T-cell (primary cell): Measurements from ENCODE around the gene FBXO48. TPM values are rescaled to one million over a fixed set of nuclear protein-coding genes. Genes with fewer than 3 reads are reported as not detected.

Experiments
- ATAC-seq, 4 experiments: fragments of 200-7000 bp in 3 of 4; fragments of 150-1000 bp in 1 of 4; cut with Tn5 transposase; replicated peaks in 1 of 4; 1 replicate in 3 of 4; 2 replicates in 1 of 4; pipeline ENCODE4 v1.10.0; 2021; ENCODE audit warnings: moderate library complexity in 3 of 4, mild to moderate bottlenecking in 2 of 4, moderate number of reproducible peaks in 1 of 4
- CTCF ChIA-PET, 2 donors: fragments of 300-600 bp; sonication (Branson Sonifier 250); formaldehyde crosslinking; loops; one replicate each; lab custom pipeline; 2022; ENCODE audit warnings: antibody characterized with exemption in 2 of 2; lab: Charles Lee
- POLR2A ChIA-PET, 2 donors: fragments of 300-600 bp; sonication (Branson Sonifier 250); formaldehyde crosslinking; loops; one replicate each; lab custom pipeline; 2022; ENCODE audit warnings: antibody characterized with exemption in 2 of 2; lab: Charles Lee
- DNase-seq, 35 experiments: peaks; one replicate each; pipeline versions ENCODE4 v3.0.0 to v3.0.0-alpha.2; 2013 to 2023
- H3K27ac ChIP-seq: one replicate; pipeline ENCODE4 v1.5.1; 2013; ENCODE audit warnings: low read length
- H3K27me3 ChIP-seq, 2 experiments: replicated peaks in 1 of 2; 1 replicate in 1 of 2; 2 replicates in 1 of 2; pipeline versions ENCODE4 v1.6.1 to v1.7.0; 2013; ENCODE audit warnings: low read length in 1 of 2, mixed read lengths in 1 of 2; ENCODE audit not compliant: control insufficient read depth in 2 of 2, insufficient read depth in 2 of 2; ENCODE audit errors: extremely low read depth in 1 of 2
- H3K36me3 ChIP-seq, 2 donors: 1 replicate in 1 of 2; 2 replicates in 1 of 2; pipeline versions ENCODE4 v1.6.1 to v1.7.0; 2013; ENCODE audit warnings: low read length in 1 of 2; ENCODE audit not compliant: control insufficient read depth in 2 of 2, insufficient read depth in 1 of 2; ENCODE audit errors: extremely low read depth in 1 of 2
- H3K4me1 ChIP-seq, 2 experiments: 1 replicate in 1 of 2; 2 replicates in 1 of 2; pipeline versions ENCODE4 v1.6.1 to v1.7.0; 2013; ENCODE audit warnings: low read length in 2 of 2, mixed read lengths in 1 of 2; ENCODE audit not compliant: insufficient read depth in 2 of 2, control insufficient read depth in 1 of 2; ENCODE audit errors: extremely low read depth in 1 of 2
- H3K4me3 ChIP-seq, 2 donors: 1 replicate in 1 of 2; 2 replicates in 1 of 2; pipeline versions ENCODE4 v1.5.1 to v1.7.0; 2013; ENCODE audit warnings: mild to moderate bottlenecking in 2 of 2, low read length in 1 of 2, moderate library complexity in 1 of 2; ENCODE audit not compliant: control insufficient read depth in 1 of 2; ENCODE audit errors: extremely low read depth in 1 of 2
- H3K9me3 ChIP-seq: 2 replicates; pipeline ENCODE4 v1.7.0; 2013
- H3K27ac Mint-ChIP-seq, 2 donors: one replicate each; pipeline ENCODE4 v1.8.0; 2020 to 2021; ENCODE audit warnings: mild to moderate bottlenecking in 2 of 2, mixed read lengths in 2 of 2
- H3K27me3 Mint-ChIP-seq, 2 donors: one replicate each; pipeline ENCODE4 v1.8.0; 2021 to 2022; ENCODE audit warnings: mixed read lengths in 2 of 2
- H3K36me3 Mint-ChIP-seq: one replicate; pipeline ENCODE4 v1.8.0; 2021; ENCODE audit warnings: mixed read lengths
- H3K4me1 Mint-ChIP-seq, 3 donors: one replicate each; pipeline ENCODE4 v1.8.0; 2020 to 2022; ENCODE audit warnings: mixed read lengths in 3 of 3, mild to moderate bottlenecking in 1 of 3
- H3K4me3 Mint-ChIP-seq, 3 donors: one replicate each; pipeline ENCODE4 v1.8.0; 2020 to 2022; ENCODE audit warnings: mild to moderate bottlenecking in 3 of 3, mixed read lengths in 3 of 3, moderate library complexity in 3 of 3
- H3K9me3 Mint-ChIP-seq, 3 donors: one replicate each; pipeline ENCODE4 v1.8.0; 2020 to 2022; ENCODE audit warnings: mixed read lengths in 3 of 3
- WGBS: methylation state at CpG from one replicate; pipeline ENCODE4 v1.1.5; 2013; ENCODE audit warnings: missing lambda C conversion rate; ENCODE audit not compliant: insufficient coverage; 5-methylcytosine and 5-hydroxymethylcytosine counted together
- total RNA-seq, 35 experiments: library from RNA in 6 of 35; stranded (reverse) in 6 of 35; fragments of 120-200 nt in 1 of 35; gene quantifications; one replicate each; pipeline versions ENCODE4 v1.2.1 to v1.2.4 and lab custom pipeline; 2013 to 2026

The FBXO48 gene
- total RNA-seq, 5 donors from 2014 or later (not counting 1 experiment from before 2014, with no cell fraction given), result 1.8 to 4.5 (median 4.5) TPM

DNA sequence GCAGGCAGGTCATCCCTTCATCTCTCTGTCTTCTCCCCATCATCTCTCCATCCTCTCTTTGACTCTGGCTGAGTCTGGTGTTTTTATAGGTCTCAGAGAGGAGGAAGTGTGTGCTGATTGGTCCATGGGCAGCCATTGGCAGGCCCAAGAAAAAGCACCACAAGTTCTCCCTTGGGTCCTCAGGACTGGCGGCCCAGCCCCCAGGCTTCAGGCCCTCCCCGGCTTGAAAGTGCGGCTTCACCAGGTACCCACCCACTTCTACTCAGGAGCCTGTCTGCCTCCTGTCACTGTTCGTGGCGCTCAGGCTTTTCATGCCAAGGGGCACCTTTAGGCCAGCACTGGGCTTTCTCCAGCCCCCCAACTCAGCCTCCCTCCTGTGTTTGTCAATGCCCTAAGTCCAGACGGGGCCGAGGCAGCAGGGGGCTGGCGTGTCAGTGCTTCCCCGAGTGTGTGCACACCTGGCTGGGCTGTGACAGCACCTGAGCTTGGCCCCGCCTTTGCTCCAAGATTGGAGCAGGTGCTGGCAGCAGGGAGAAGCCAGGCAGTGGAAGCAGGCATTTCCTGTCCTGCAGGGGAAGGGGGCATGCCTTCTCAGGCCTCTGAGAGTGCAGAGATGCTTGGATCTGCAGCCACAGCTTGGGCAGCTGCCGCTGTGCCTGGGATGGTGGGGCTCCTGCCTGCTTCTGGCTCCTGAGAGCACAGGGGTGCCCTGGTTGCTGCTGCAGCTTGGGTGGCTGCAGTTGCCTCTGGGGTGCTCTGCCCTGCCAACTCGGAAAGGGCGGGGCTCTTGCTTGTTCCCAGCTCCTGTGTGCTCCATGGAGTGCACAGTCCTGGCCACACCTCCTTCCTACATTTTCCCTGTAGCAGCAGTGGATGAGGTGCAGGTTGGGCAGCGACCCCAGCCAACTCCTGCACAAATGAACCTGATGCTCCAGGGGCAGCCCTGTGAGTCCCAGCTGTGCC is 34.1 kb downstream of the FBXO48 start:
- H3K27me3 Mint-ChIP-seq, result no peaks in the 10 kb centered on the region
- Histone ChIP-seq H3K9me3 (no peaks in the 10 kb centered on the region), H3K36me3 (no peaks in the 10 kb centered on the region), H3K27me3 (no peaks in the 10 kb centered on the region), H3K4me1 (peaks cover 0 to 11% of the 10 kb centered on the region in 2 experiments), H3K27ac (no peak overlapping the region), H3K4me3 (no peak overlapping the region)
- ChIA-PET CTCF (interaction anchor here in 1 of 2 donors (0.6 kb wide), 1 partner anchor 1164 kb away, joined by 5 read pairs; no protein-coding TSS in a partner anchor), POLR2A (no interaction called here)
- no peaks in the 10 kb centered on the region for H3K9me3 Mint-ChIP-seq
- 84% methylated on average over 10 of the region's 14 CpGs for WGBS
- ATAC-seq, result no peak
- H3K4me3 Mint-ChIP-seq, result no peak overlapping the region
- H3K4me1 Mint-ChIP-seq, result peaks cover 0 to 11% (median 3%) of the 10 kb centered on the region in 3 donors
- H3K36me3 Mint-ChIP-seq, result no peaks in the 10 kb centered on the region
- DNase-seq, result no peak
- H3K27ac Mint-ChIP-seq, result no peak overlapping the region

GRCh38 chr2:68431316-68431972 is 35.6 kb downstream of the FBXO48 start:
- Mint-ChIP-seq H3K27ac (no peak overlapping the region), H3K27me3 (no peaks in the 10 kb centered on the region), H3K4me1 (peaks cover 0 to 24% (median 16%) of the 10 kb centered on the region in 3 donors), H3K9me3 (no peaks in the 10 kb centered on the region), H3K36me3 (no peaks in the 10 kb centered on the region), H3K4me3 (no peak overlapping the region)
- Histone ChIP-seq H3K9me3 (no peaks in the 10 kb centered on the region), H3K27me3 (no peaks in the 10 kb centered on the region), H3K4me3 (no peak overlapping the region), H3K4me1 (peaks cover 0 to 18% of the 10 kb centered on the region in 2 experiments), H3K27ac (no peak overlapping the region), H3K36me3 (no peaks in the 10 kb centered on the region)
- DNase-seq (no peak), ATAC-seq (no peak)
- CTCF ChIA-PET, result no interaction called here
- POLR2A ChIA-PET, result no interaction called here
- 83% methylated on average over 7 of the region's 8 CpGs for WGBS

GRCh38 chr2:68429311-68429826 is 37.7 kb downstream of the FBXO48 start:
- no peaks in the 10 kb centered on the region for H3K9me3 Mint-ChIP-seq
- no CpG with 5 or more reads among the region's 7 CpGs for WGBS
- no peak overlapping the region for H3K4me3 ChIP-seq
- no peaks in the 10 kb centered on the region for H3K27me3 Mint-ChIP-seq
- ChIA-PET POLR2A (no interaction called here), CTCF (interaction anchor here in 1 of 2 donors (1.2 to 3.2 kb wide), 3 partner anchors 11 to 307 kb away, joined by 3 to 15 read pairs (median 5); no protein-coding TSS in a partner anchor)
- H3K4me3 Mint-ChIP-seq, result no peak overlapping the region
- peaks cover 0 to 25% (median 18%) of the 10 kb centered on the region in 3 donors for H3K4me1 Mint-ChIP-seq
- no peak for ATAC-seq
- no peak overlapping the region for H3K27ac ChIP-seq
- no peaks in the 10 kb centered on the region for H3K36me3 Mint-ChIP-seq
- H3K27ac Mint-ChIP-seq, result no peak overlapping the region
- peaks cover 0 to 37% of the 10 kb centered on the region in 2 experiments for H3K4me1 ChIP-seq
- H3K36me3 ChIP-seq, result no peaks in the 10 kb centered on the region
- H3K27me3 ChIP-seq, result no peaks in the 10 kb centered on the region
- no peak for DNase-seq
- no peaks in the 10 kb centered on the region for H3K9me3 ChIP-seq

DNA sequence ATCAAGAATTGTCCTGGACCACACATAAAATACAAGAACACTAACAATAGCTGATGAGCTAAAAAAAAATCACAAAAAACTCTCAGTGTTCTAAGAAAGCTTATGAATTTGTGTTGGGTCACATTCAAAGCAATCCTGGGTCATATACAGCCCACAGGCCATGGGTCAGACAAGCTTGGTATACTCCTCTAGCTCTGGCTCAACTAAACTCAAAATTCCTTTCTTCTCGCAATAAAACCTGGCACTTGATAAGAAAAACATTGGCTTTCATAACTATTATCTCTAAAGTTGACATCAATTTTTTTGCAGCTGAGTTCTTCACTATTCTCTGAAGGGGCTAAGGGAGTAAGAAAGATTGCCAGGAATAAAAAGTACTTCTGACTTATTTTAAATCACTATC is 38.3 kb downstream of the FBXO48 start:
- H3K4me1 ChIP-seq, result peaks cover 0 to 37% of the 10 kb centered on the region in 2 experiments
- no peak overlapping the region for H3K27ac ChIP-seq
- Mint-ChIP-seq H3K4me3 (no peak overlapping the region), H3K27me3 (no peaks in the 10 kb centered on the region), H3K4me1 (peaks cover 0 to 25% (median 18%) of the 10 kb centered on the region in 3 donors), H3K36me3 (no peaks in the 10 kb centered on the region), H3K27ac (peak overlapping the region in 1 of 2 donors; percentile 95), H3K9me3 (no peaks in the 10 kb centered on the region)
- no peaks in the 10 kb centered on the region for H3K36me3 ChIP-seq
- POLR2A ChIA-PET, result no interaction called here
- no peaks in the 10 kb centered on the region for H3K27me3 ChIP-seq
- no peaks in the 10 kb centered on the region for H3K9me3 ChIP-seq
- DNase-seq (no peak), ATAC-seq (no peak)
- no CpG with 5 or more reads among the region's 1 CpG for WGBS
- CTCF ChIA-PET, result interaction anchor here in 1 of 2 donors (0.6 to 3.2 kb wide), 4 partner anchors 11 to 307 kb away, joined by 3 to 15 read pairs (median 4); no protein-coding TSS in a partner anchor
- H3K4me3 ChIP-seq, result no peak overlapping the region

DNA sequence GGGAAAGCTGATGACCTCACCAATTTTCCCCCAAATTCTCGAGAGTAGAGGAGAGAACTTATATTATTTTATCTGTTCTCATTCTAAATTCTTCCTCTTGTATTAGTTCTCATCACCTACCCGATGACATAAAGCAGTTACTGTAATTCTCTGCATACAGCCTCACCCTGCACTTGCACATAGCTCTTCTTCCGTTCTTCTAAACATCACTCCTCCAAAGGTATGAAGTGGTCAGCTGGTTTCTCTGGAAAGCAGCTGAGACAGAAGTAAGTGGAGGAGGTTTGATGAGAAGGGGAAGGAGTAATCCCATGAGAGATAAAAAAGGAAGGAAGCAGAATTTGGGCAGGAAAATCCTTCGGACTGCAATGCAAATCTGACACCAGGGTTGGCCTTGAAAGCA is 39.0 kb downstream of the FBXO48 start:
- peaks cover 0 to 25% (median 18%) of the 10 kb centered on the region in 3 donors for H3K4me1 Mint-ChIP-seq
- POLR2A ChIA-PET, result no interaction called here

More for the DNA sequence above, 39.0 kb downstream of the FBXO48 start:
- Mint-ChIP-seq H3K27me3 (no peaks in the 10 kb centered on the region), H3K4me3 (no peak overlapping the region), H3K27ac (peak overlapping the region in 1 of 2 donors; percentile 95), H3K9me3 (no peaks in the 10 kb centered on the region), H3K36me3 (no peaks in the 10 kb centered on the region)
- Histone ChIP-seq H3K27me3 (no peaks in the 10 kb centered on the region), H3K36me3 (no peaks in the 10 kb centered on the region), H3K9me3 (no peaks in the 10 kb centered on the region), H3K4me1 (peaks cover 0 to 40% of the 10 kb centered on the region in 2 experiments), H3K4me3 (no peak overlapping the region), H3K27ac (peak overlapping the region; percentile 81)
- DNase-seq (no peak), ATAC-seq (no peak)
- CTCF ChIA-PET, result interaction anchor here in 1 of 2 donors (1.2 to 3.2 kb wide), 3 partner anchors 10 to 306 kb away, joined by 3 to 15 read pairs (median 5); no protein-coding TSS in a partner anchor
- WGBS, result 86% methylated on average over 1 of the region's 4 CpGs
